ENCODE measurements around the gene IL1RAP.

- TF ChIP-seq SPI1 (IDR thresholded peaks at IDR 0.05; ENCODE audit: borderline replicate concordance, low read depth) (no peak), CTCF (IDR thresholded peaks at IDR 0.05; ENCODE audit: insufficient read depth, low read length) (no peak), POLR2AphosphoS5 (IDR thresholded peaks at IDR 0.05; ENCODE audit: low read depth) (no peak)
These were observed 60.6 kb downstream of the IL1RAP start for GRCh38 chr3:190574473-190574872.
